ENCODE data around the gene ZSCAN18. TPM values are rescaled to one million over a fixed set of nuclear protein-coding genes. Genes with fewer than 3 reads are reported as not detected.

ZSCAN18 gene
- total RNA-seq, 1 donor from 2014 or later = 76.1 TPM

- no peak for TF ChIP-seq CTCF (IDR thresholded peaks at IDR 0.05; ENCODE audit: borderline replicate concordance)
- Histone ChIP-seq H3K36me3 (peaks cover 63% of the 10 kb centered on the region), H3K27me3 (ENCODE audit: low read depth) (no peaks in the 10 kb centered on the region), H3K27ac (replicated peaks) (no peak overlapping the region), H3K9me3 (replicated peaks) (peaks cover 69% of the 10 kb centered on the region), H3K4me1 (peaks cover 15% of the 10 kb centered on the region), H3K4me3 (no peak overlapping the region)
- intact Hi-C loops (cut with micrococcal nuclease) = no loop called here
- DNase-seq = no peak
These were observed 34.3 kb downstream of the ZSCAN18 start for GRCh38 chr19:58063712-58064111.

- Histone ChIP-seq H3K27me3 (ENCODE audit: low read depth) (no peaks in the 10 kb centered on the region), H3K9me3 (replicated peaks) (peaks cover 46% of the 10 kb centered on the region), H3K4me1 (peaks cover 21% of the 10 kb centered on the region), H3K4me3 (peak overlapping the region; percentile 86), H3K27ac (replicated peaks) (peak overlapping the region; percentile 99), H3K36me3 (peaks cover 28% of the 10 kb centered on the region)
- no peak for DNase-seq
- intact Hi-C loops (cut with micrococcal nuclease) = no loop called here
- TF ChIP-seq CTCF (IDR thresholded peaks at IDR 0.05; ENCODE audit: borderline replicate concordance) = no peak
These were observed 37.8 kb downstream of the ZSCAN18 start for GRCh38 chr19:58060231-58060630.

GRCh38 chr19:58059671-58060078, 38.4 kb downstream of the ZSCAN18 start:
- Histone ChIP-seq H3K4me3 (peak overlapping the region; percentile 86), H3K27me3 (ENCODE audit: low read depth) (no peaks in the 10 kb centered on the region), H3K9me3 (replicated peaks) (peaks cover 41% of the 10 kb centered on the region), H3K27ac (replicated peaks) (peak overlapping the region; percentile 99), H3K36me3 (peaks cover 23% of the 10 kb centered on the region), H3K4me1 (peaks cover 21% of the 10 kb centered on the region)
- DNase-seq = no peak
- no peak for TF ChIP-seq CTCF (IDR thresholded peaks at IDR 0.05; ENCODE audit: borderline replicate concordance)
- intact Hi-C loops (cut with micrococcal nuclease) = no loop called here

GRCh38 chr19:58059003-58059670, 38.9 kb downstream of the ZSCAN18 start, which contains the start of gene ZNF135:
Gene ZNF135 (plus strand): TSS chr19:58059282. CDS start chr19:58060003, 721 bp downstream.
- H3K4me3 ChIP-seq = peak within 1 kb of the TSS; percentile 86
- intact Hi-C loops (cut with micrococcal nuclease) = no loop called here
- TF ChIP-seq CTCF (IDR thresholded peaks at IDR 0.05; ENCODE audit: borderline replicate concordance) = no peak
- H3K27me3 ChIP-seq (ENCODE audit: low read depth) = no peaks in the 10 kb centered on the region
- H3K36me3 ChIP-seq = peaks cover 17% of the 10 kb centered on the region
- H3K9me3 ChIP-seq (replicated peaks) = peaks cover 36% of the 10 kb centered on the region
- DNase-seq = peak; percentile 93
- peak within 1 kb of the TSS; percentile 99 for H3K27ac ChIP-seq (replicated peaks)
- peaks cover 24% of the 10 kb centered on the region for H3K4me1 ChIP-seq

GRCh38 chr19:58058467-58058866, 39.6 kb downstream of the ZSCAN18 start:
- no peak for TF ChIP-seq CTCF (IDR thresholded peaks at IDR 0.05; ENCODE audit: borderline replicate concordance)
- intact Hi-C loops (cut with micrococcal nuclease) = no loop called here
- H3K4me3 ChIP-seq = peak overlapping the region; percentile 86
- no peaks in the 10 kb centered on the region for H3K27me3 ChIP-seq (ENCODE audit: low read depth)
- peaks cover 27% of the 10 kb centered on the region for H3K4me1 ChIP-seq
- H3K36me3 ChIP-seq = peaks cover 11% of the 10 kb centered on the region
- DNase-seq = no peak
- peak overlapping the region; percentile 99 for H3K27ac ChIP-seq (replicated peaks)
- H3K9me3 ChIP-seq (replicated peaks) = peaks cover 29% of the 10 kb centered on the region

All from left ventricle myocardium inferior (tissue), 1 donor.